HG03196 (cell line): ENCODE measurements around the gene CD72.

Experiments
- ATAC-seq: cut with Tn5 transposase; IDR thresholded peaks from one replicate; pipeline ENCODE4 v1.9.1; 2021; ENCODE audit not compliant: unreplicated experiment

The CD72 gene

DNA sequence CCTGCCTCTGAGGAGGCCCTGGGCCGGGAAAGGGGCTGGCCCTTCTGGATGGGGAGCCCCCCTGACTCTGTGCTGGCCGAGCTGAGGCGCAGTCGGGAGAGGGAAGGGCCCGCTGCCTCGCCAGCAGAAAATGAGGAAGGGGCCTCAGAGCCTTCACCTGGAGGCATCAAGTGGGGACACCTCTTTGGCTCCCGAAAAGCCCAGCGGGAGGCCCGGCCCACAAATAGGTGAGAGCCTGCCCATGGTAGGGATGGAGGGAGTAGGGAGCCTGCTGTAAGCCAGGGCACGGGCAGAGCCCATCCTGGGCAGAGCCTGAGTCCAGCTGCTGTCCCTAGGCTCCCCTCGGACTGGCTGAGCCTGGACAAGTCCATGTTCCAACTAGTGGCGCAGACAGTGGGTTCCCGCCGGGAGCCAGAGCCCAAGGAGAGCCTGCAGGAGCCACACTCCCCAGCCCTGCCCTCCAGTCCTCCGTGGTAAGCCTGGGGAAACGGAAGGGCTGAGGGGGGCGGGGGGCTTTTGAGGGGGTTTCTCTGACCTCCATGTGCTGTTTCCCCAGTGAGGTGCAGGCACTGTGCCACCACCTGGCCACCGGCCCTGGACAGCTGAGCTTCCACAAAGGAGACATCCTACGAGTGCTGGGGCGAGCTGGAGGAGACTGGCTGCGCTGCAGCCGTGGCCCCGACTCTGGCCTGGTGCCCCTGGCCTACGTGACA is 57.4 kb downstream of the CD72 start:
- ATAC-seq, result no peak
